HEK293T (cell line): Measurements from ENCODE around the gene ZNF529.

ENCODE experiments used
- CTCF ChIA-PET: fragments of 350-600 bp; formaldehyde crosslinking; extraction: SDS; loops from one replicate; lab custom pipeline; 2021; ENCODE audit warnings: antibody characterized with exemption, inconsistent platforms; lab: Yijun Ruan, JAX
- POLR2A ChIA-PET: fragments of 350-600 bp; formaldehyde crosslinking; extraction: SDS; loops from one replicate; lab custom pipeline; 2020; ENCODE audit warnings: antibody characterized with exemption, inconsistent platforms; lab: Yijun Ruan, JAX
- DNase-seq: peaks from one replicate; pipeline ENCODE4 v3.0.0; 2012; ENCODE audit warnings: mixed read lengths; ENCODE audit errors: extremely low spot score
- ARNT ChIP-seq: fragments of 450-650 bp; IDR thresholded peaks from 2 replicates; pipeline ENCODE4 v1.6.1; 2017; ENCODE audit warnings: mild to moderate bottlenecking
- BHLHE40 ChIP-seq: fragments of 450-650 bp; IDR thresholded peaks from 2 replicates; pipeline ENCODE4 v1.6.1; 2016; ENCODE audit warnings: mild to moderate bottlenecking, moderate library complexity, borderline replicate concordance
- CTBP1 ChIP-seq: fragments of 450-650 bp; IDR thresholded peaks from 2 replicates; pipeline ENCODE4 v1.6.1; 2016; ENCODE audit warnings: borderline replicate concordance
- ELF4 ChIP-seq: fragments of 450-650 bp; IDR thresholded peaks from 2 replicates; pipeline ENCODE4 v1.6.1; 2017; ENCODE audit warnings: antibody characterized with exemption
- FOXA1 ChIP-seq: fragments of 450-650 bp; IDR thresholded peaks from 2 replicates; pipeline ENCODE4 v1.6.1; 2016; ENCODE audit warnings: mild to moderate bottlenecking
- FOXK2 ChIP-seq: fragments of 450-650 bp; IDR thresholded peaks from 2 replicates; pipeline ENCODE4 v1.6.1; 2016; ENCODE audit warnings: mild to moderate bottlenecking
- FOXM1 ChIP-seq: fragments of 450-650 bp; IDR thresholded peaks from 2 replicates; pipeline ENCODE4 v1.6.1; 2017; ENCODE audit warnings: mild to moderate bottlenecking, borderline replicate concordance
- HDGF ChIP-seq: fragments of 450-650 bp; IDR thresholded peaks from 2 replicates; pipeline ENCODE4 v1.6.1; 2017; ENCODE audit warnings: antibody characterized with exemption, borderline replicate concordance
- L3MBTL2 ChIP-seq: fragments of 450-650 bp; conservative IDR thresholded peaks from 2 replicates; pipeline ENCODE4 v1.6.1; 2016; ENCODE audit warnings: mild to moderate bottlenecking
- LEF1 ChIP-seq: fragments of 450-650 bp; IDR thresholded peaks from 2 replicates; pipeline ENCODE4 v1.6.1; 2017; ENCODE audit warnings: mild to moderate bottlenecking, borderline replicate concordance
- NFRKB ChIP-seq: fragments of 450-650 bp; IDR thresholded peaks from 2 replicates; pipeline ENCODE4 v1.6.1; 2016; ENCODE audit warnings: mild to moderate bottlenecking, moderate library complexity
- SP1 ChIP-seq: fragments of 450-650 bp; IDR thresholded peaks from 2 replicates; pipeline ENCODE4 v1.6.1; 2017
- SUZ12 ChIP-seq: fragments of 450-650 bp; IDR thresholded peaks from 2 replicates; pipeline ENCODE4 v1.6.1; 2016; ENCODE audit warnings: mild to moderate bottlenecking
- TARDBP ChIP-seq: fragments of 450-650 bp; IDR thresholded peaks from 2 replicates; pipeline ENCODE4 v1.6.1; 2016
- ZNF384 ChIP-seq: fragments of 450-650 bp; IDR thresholded peaks from 2 replicates; pipeline ENCODE4 v1.6.1; 2016
- TF ChIP-seq, protein P1 (sequence below): fragments of 450-650 bp; IDR thresholded peaks from 2 replicates; pipeline ENCODE4 v1.6.1; 2016

ZNF529 gene

DNA sequence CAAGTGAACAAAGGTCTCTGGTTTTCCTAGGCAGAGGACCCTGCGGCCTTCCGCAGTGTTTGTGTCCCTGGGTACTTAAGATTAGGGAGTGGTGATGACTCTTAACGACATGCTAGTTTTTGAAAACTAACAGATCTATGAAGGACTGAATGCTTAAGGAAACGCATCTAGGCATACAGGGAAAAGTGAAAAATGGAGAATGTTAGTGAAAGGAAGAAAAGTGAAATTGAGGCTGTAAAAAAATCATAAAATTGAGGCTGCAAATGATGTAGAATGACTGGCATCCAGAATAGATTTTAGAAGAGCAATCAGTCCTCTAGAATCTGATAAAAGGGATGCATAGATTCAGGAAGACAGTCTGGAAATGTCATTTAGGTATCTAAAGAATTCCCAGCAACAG is 48.5 kb downstream of the ZNF529 start:
- no peak for DNase-seq
- TF ChIP-seq SP1: no peak
- TF ChIP-seq, protein P1, sequence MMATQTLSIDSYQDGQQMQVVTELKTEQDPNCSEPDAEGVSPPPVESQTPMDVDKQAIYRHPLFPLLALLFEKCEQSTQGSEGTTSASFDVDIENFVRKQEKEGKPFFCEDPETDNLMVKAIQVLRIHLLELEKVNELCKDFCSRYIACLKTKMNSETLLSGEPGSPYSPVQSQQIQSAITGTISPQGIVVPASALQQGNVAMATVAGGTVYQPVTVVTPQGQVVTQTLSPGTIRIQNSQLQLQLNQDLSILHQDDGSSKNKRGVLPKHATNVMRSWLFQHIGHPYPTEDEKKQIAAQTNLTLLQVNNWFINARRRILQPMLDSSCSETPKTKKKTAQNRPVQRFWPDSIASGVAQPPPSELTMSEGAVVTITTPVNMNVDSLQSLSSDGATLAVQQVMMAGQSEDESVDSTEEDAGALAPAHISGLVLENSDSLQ: no peak
- no peak for TF ChIP-seq ELF4
- no peak for TF ChIP-seq HDGF
- TF ChIP-seq FOXK2: no peak
- TF ChIP-seq BHLHE40: no peak
- no peak for TF ChIP-seq TARDBP
- no peak for TF ChIP-seq ZNF384
- TF ChIP-seq CTBP1: no peak
- no peak for TF ChIP-seq SUZ12
- TF ChIP-seq FOXA1: no peak
- no peak for TF ChIP-seq L3MBTL2
- TF ChIP-seq ARNT: no peak
- TF ChIP-seq NFRKB: no peak
- POLR2A ChIA-PET: no interaction called here
- CTCF ChIA-PET: no interaction called here

DNA sequence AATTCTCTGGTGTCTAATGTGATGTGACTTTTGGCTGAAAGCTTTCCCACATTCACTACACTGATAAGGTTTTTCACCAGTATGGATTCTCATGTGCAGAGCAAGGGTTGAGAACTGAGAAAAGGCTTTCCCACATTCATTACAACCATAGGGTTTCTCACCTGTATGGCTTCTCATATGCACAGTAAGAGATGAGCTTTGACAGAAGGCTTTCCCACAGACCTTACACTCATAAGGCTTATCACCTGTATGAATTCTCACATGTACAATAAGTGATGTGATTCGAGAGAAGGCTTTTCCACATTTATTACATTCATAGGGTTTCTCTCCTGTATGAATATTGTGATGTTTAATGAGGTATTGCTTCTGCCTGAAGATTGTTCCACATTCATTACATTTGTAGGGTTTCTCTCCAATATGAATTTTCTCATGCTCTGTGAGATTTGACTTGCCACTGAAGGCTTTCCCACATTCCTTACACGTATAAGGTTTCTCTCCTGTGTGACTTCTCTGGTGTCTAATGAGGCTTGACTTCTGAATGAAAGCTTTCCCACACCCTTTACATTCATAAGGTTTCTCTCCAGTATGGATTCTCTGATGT is 59.0 kb downstream of the ZNF529 start:
- no peak for DNase-seq
- CTCF ChIA-PET: no interaction called here
- TF ChIP-seq FOXM1 (no peak), ELF4 (no peak), SP1 (no peak), LEF1 (no peak), FOXK2 (no peak), L3MBTL2 (no peak), ARNT (no peak), NFRKB (no peak), FOXA1 (no peak), CTBP1 (no peak), HDGF (no peak), ZNF384 (no peak), BHLHE40 (no peak), TARDBP (no peak), SUZ12 (no peak)
- TF ChIP-seq, protein P1: no peak
- POLR2A ChIA-PET: no interaction called here

DNA sequence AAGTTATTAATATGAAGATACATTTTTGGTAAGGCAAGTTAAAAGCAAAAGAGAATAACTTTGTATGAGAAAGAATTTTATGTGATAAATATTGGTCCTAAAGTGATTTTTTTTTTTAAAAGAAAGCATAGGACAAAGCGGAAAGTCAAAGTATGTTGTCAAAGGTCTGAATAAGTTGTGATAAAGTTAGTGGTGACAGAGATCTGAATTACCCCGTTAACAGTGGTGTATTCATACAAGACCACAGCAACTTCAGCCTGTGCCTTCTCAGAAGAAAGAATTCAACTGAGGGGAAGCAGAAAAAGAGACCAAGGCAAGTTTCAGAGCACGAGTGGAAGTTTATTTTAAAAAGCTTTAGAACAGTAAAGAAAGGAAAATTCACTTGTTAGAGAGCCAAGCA is 64.8 kb downstream of the ZNF529 start:
- no peak for DNase-seq
- TF ChIP-seq TARDBP (no peak), L3MBTL2 (no peak), SP1 (no peak), ARNT (no peak), ELF4 (no peak), ZNF384 (no peak), FOXA1 (no peak), BHLHE40 (no peak), NFRKB (no peak), SUZ12 (no peak), CTBP1 (no peak)
- TF ChIP-seq, protein P1: no peak
- CTCF ChIA-PET: no interaction called here
- POLR2A ChIA-PET: no interaction called here

DNA sequence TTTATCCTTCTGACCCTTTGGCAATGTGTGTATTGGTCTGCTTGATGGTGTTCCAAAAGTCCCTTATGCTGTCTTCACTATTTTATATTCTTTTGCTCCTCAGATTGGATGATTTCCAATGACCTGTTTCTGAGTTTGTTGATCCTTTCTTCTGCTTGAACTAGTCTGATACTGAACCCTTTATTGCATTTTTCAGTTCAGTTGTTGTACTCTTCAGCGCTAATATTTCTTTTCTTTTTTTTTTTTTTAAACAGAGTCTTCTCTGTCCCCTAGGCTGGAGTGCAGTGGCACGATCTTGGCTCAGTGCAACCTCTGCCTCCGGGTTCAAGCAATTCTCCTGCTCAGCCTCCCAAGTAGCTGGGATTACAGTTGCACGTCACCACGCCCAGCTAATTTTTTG is 71.1 kb downstream of the ZNF529 start:
- no peak for TF ChIP-seq ZNF384
- TF ChIP-seq TARDBP: no peak
- no peak for TF ChIP-seq BHLHE40
- TF ChIP-seq LEF1: no peak
- TF ChIP-seq ARNT: no peak
- no peak for TF ChIP-seq ELF4
- TF ChIP-seq FOXK2: no peak
- DNase-seq: no peak
- POLR2A ChIA-PET: interaction anchor here (1.0 kb wide), 1 partner anchor 12 kb away, joined by 4 read pairs; the partner anchor contains the start of gene ZNF566
- CTCF ChIA-PET: no interaction called here

DNA sequence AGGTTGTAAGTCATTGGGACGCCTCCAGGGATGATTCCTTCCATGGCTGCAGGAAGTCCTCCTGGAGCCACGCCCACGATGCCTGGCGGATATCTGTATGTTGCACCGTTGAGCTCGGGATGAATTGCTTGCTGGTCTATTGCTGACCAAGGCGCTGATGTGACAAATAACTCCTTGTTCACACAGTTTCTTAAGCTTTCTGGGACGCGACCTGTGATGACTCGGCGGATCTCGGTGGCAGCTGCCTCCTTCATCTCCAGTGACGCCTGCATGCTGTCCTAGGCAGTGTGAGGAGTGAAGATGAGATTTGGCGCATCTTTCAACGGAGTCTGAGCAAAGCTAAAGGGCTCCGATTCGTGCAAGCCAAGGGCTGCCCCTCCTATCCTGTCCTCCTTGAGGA is 76.1 kb downstream of the ZNF529 start:
- POLR2A ChIA-PET: no interaction called here
- TF ChIP-seq FOXM1: no peak
- no peak for TF ChIP-seq LEF1
- no peak for TF ChIP-seq SP1
- no peak for TF ChIP-seq FOXK2
- no peak for TF ChIP-seq ZNF384
- TF ChIP-seq TARDBP: no peak
- no peak for TF ChIP-seq HDGF
- TF ChIP-seq CTBP1: no peak
- TF ChIP-seq, protein P1: no peak
- no peak for TF ChIP-seq BHLHE40
- TF ChIP-seq NFRKB: no peak
- CTCF ChIA-PET: no interaction called here
- DNase-seq: no peak
